Measurements from ENCODE around the gene PHLDB1.
"Not testable (repeated sequence)": the region's sequence is repeated elsewhere in the genome, so short reads cannot be mapped to it uniquely, and the experiment has no call there.

Gene PHLDB1

DNA sequence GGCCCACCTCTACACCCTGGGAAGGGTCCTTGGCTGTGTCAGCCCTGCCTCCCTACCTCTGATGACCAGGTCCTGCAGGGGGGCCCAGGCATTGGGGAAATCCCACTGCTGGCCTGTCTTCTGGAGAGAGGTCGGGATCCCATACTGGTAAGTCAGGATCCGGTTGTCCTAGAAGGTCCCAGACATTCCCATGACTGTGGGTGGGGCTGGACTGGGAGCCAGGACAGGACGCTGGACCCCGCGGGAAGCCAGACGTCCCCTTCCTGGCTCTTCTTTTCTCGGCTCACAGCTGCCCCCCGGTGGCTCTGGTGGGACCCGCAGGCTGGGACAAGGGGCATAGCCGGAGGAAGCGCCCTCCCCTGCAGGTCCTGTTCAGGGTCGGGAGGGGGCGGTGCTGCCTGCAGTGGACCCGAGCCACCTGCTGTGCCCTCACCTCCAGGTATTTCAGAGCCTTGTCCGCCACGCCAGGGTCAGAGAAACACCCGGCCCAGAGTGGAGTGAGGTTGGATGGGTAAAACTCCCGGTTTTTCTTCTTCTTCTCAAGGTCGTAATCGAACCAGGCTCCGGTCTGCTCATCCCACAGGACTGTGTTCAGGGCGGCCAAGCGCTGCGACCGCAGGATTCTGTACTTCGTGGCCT, 52.0 kb downstream of the PHLDB1 start:
- peak; percentile 85 for DNase-seq (ENCODE audit: low read depth)

DNA sequence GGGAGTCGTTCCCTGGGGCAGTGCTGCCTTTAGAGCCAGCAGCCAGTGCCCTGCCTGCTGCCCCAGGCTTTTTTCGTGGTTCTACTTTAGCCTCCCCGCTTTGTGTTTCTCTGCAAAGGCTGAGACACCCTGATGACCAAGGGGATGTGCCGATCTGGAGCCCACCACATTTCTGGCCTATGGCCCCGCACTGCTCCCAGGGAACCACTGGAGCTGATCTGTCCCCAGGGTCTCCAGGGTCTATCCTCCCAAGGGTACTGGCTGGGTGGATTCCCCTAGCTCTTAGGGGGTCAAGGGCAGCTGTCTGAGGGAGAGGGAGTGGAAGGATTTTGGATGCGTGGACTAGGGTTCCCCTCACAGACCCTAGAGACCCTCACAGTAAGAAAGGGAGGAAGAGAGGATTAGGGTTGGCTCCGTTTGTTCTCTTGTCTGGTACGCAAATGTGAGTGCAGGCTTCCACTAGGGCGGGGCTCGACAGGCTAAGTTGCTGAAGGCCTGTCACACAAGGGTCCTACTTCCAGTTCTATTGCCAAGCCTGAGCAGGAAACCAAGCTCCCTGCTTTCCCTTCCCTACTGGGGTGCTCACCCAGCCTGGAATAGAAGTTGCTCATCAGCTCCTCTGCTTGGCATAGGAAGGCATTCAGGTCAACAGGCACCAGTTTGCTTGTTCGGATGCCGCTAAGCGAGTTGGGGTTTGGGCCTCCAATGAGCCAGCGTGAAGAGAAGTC, 52.7 kb downstream of the PHLDB1 start:
- no peak for DNase-seq (ENCODE audit: low read depth)

DNA sequence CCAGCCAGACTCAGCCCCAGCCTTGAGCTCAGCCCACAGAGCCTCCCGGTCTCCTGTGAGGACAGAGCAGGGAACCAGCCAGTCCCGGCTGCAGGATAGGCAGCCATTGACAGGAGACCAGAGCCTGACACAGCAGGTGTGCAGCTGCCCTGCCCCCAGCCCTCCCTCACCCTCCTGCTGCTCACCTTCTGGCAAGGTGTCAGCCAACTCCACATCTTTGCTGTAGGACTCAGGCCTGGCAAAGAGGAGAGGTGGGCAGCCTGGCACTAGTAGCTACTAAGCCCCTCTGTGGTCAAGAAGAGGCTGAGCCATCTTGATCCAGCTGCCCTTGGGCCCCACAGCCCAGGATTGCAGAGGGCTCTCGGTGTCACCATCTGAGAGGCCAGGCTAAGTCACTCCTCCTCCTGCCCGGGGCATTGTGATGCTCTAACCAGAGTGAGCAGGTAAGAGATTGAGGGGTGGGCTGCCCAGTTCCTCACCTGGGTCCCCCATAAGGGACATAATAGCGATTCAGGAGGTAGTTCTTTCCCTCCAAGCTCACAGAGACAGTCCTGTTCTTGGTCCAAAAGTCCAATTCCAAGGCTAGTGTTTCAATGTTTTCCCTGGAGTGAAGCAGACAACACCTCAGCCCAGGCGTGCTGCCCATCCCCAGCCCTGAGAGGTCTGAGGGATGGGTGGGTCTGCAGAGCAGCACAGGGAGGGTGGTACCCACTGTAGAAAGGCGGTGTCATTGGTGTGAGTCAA, 53.4 kb downstream of the PHLDB1 start:
- DNase-seq (ENCODE audit: low read depth), result no peak

DNA sequence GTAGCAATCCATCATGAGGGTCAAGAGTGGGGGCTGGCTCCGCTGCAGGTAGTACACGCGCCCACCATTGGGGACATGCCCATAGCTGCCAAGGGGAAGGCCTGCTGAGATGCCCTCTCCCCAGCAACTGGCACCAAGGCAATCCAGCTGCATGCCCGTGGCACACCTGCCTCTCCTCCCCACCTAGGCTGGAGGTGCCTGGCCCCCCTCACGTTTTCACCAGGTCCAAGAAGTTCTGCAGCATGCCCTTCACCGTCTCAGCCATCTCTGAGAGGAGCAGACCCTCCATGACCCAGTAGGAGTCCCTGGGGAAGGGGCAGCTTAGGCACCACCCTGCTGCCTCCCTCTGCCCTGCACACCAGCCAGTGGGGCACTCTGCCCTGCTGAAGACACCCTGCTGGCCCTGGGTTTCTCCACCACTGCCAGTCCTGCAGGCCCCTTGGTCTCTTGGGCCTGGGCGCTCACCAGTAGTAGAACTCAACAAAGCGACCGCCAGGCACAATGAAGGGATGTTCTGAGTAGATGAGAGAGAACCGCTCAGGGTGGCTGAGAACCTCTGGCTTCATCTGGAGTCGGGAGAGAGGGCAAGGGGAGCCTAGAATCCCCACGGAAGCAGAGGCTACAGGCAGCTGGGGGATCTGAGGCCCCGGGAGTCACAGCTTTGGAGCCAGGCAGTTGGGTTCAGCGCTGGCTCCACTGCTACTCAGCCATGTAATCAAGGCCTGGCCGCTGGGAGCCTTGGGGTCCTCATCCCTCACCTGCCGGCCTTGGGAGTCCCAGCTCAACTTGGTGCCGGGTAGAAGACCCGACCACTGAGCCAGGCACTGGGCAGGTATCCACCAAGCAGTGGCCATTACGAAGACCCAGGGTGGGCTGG, 54.2 kb downstream of the PHLDB1 start:
- DNase-seq (ENCODE audit: low read depth), result no peak

DNA sequence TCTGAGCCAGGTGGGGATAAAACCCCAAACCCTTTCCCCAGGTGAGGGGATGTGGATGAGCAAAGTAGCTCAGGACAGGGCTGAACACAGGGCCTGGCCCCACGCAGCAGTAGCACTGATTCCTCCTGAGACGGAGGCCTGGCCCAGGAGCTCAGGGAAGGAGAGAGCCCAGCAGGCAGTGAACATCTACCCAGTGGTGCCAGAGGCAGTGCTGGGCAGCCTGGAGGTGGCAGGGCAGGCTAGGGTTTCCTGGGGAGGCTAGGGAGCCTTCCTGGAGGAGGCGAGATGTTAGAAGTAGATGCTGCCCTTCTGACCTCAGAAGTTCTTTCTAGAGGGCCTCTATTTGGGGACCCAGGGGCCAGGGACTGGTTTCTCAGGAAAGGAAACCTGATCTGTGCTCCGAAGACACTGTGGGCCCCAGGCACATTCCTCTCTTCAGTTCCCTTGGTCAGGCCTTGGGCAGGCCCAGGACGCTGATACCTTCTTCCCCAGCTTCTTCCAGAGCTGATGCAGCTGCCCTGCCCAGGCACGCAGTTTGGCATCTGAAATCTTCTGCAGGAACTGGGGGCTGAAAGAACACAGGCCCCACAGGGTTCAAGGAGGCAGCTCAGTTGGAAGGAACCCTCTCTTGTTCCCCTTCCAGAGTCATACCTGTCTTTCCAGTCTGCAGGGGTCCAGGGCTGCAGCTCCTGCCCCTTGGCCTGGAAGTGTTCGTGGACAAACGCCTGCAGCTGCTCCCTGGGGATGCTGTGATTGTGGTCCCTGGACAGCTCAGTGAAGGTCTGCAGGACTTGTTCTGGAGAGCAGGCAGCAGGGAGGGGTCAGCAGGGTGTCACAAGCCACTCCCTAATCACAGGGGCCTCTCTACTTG, 55.2 kb downstream of the PHLDB1 start:
- no peak for DNase-seq (ENCODE audit: low read depth)

DNA sequence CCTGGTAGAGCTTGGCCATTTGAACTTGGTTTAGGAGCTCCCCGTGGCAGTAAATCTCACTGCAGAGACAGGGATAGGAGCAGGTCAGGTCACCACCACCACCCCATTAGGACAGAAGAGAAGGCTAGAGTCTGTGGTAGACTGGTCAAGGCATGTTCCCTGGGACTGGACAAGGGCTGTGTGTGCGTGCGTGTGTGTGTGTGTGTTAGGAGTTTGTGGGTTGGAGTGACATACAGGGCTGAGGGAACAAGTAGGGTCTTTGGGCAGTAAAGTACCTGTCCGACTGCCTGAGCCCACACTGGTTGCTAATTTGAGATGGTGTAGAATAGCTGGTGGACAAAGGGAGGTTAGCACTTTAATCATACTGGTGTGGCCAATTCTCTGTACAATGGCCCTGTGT, 56.0 kb downstream of the PHLDB1 start:
- DNase-seq (ENCODE audit: low read depth), result no peak

DNA sequence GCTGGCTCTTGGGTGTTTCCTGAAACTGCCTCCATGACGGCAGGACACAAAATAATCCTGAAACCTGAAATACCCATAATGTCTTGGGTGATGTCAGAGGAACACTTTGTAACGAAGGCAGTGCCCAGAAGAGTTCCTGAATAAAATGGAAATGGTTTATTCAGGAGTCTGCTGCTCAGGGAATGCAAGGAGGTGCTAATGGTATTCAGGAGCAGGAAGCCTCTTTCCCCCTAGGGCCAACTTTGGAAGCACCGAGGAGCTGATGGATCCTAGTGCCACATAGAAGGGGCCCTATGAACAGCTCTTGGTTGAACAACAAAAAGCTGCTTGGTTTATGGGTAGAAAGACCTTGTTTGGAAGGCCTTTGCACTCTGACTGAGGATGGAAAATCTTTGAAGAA, 56.5 kb downstream of the PHLDB1 start:
- no peak for DNase-seq (ENCODE audit: low read depth)

DNA sequence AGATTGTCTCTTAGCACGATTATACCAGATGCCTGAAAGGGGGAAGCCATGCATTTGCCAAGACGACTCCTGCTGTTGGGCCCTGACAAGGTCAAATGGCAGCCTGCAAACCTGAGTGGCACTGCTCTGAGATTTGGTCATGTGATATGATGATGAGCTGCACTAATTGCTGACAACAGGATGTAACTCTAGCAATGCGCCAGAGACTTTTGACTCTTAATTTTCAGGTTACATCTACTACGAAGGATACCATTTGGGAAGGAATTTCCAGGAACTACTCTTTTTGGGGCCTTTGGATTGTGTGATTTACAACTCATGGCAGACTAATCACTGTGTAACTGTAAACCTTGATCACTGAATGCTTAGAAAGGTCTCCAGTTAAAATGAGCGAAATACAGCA, 59.0 kb downstream of the PHLDB1 start:
- DNase-seq (ENCODE audit: low read depth), result no peak

DNA sequence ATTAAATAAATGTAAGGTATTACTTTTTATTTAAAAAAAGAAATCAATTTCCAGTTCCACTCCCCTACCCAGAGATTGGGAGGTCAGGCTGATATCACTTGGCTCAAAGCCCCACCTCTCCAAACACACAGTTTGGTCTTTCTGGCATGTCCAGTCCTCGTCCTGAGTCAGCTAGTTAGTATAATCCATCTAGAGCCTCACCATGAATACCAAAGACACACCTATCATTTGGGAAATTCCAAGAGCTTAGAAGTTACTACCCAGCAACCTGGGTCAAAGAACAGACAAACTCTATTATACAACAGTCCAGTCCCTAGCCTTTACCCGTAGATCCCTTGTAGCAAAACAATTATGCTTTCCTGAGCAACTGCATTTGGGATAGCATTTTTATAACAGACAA, 62.6 kb downstream of the PHLDB1 start:
- DNase-seq (ENCODE audit: low read depth), result no peak

DNA sequence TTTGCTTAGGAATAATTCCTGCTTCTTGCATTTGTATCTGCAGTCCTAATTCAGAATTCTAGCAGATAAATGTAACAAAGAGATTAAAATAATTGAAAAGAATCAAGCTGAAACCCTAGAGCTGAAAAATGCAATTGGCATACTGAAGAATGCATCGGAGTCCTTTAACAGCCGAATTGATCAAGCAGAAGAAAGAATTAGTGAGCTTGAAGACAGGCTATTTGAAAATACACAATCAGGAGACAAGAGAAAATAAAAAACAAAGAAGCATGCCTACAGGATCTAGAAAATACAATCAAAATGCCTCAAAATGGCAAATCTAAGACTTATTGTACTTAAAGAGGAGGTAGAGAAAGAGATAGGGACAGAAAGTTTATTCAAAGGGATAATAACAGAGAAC, 63.8 kb downstream of the PHLDB1 start:
- no peak for DNase-seq (ENCODE audit: low read depth)

DNA sequence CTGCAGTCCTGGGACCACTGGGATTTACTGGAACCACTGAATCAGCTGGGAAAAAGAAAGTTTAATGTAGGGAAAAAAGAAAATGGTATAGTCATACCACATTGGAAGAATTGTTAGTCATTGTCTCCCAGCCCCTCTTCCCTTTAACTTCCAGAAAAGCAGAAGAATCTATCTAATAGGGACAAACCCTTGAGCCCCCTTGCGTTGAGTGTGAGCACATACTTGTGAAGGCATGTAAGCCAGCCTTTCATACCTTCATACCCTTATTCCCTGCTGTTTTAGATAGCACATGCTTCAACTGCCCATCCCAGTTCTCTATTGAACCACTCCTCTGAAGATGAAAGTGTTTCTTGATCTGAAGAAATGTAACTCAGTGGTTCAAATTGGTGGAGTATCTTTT, 65.4 kb downstream of the PHLDB1 start:
- DNase-seq (ENCODE audit: low read depth), result no peak

DNA sequence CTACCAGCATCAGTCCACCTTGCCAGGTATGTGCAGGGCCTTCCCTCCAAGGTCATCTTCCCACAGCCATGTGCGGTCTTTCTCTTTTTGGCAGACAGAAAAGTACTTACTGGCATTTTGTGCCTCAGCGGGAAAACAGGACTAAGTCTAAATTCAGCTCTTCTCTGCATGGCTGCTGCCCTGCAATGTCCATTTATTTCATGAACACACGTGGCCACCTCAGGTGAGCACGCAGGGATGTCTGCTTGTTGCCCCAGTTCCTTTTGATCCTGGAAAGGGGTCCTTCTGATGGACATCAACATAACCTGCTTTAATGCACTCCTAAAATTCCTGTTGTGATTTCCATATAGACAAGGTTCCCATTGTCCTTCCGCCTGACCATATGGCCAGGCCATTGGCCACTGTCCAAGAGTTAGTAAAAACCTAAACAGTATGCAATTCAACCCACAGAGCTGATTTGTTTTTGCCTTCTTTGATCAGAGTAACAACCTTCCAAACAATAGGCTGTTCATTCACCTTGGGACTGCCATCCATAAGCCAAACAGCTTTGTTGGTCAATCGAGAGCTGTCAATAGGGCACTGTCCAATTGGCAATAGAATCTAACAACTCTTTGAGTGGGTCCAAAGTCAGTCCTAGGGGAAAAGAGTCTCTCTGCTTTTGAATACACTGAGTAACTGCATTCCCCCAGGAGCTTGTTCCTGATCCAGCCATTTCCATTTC, 66.1 kb downstream of the PHLDB1 start:
- DNase-seq (ENCODE audit: low read depth), result no peak

DNA sequence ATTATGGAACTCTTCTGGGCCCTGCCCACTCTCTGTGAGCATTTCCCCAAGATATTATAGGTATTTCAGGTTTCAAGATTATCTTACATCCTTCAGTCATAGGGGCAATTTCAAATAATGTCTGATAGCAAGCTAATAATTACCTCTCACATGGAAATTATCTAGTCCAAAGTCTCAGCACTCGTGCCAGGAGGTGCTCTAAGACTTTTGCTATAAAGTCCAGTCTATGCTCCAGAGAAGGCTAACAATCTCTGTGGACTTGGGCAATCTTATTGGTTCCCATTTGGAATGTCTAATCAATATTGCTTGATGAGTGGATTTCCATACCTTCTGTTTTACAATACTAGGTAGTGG, 66.6 kb downstream of the PHLDB1 start:
- no peak for DNase-seq (ENCODE audit: low read depth)

DNA sequence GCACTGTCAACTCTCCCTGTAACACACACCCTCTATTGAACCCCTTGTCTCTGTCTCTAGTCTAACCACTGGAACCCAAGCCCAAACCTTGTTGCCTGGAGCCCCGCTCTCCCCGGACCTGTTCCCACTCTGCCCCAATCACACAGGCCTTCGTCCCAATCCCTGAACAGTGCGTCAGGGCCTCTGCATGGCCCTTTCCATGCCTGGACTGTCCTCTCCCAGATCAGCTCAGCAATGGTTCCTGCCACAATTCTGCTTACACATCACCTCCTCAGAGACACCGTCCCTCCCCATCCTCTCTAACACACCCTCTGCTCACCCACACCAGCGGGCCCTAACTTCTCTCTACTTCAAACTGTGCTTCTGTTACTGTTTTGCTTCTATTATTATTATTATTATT, 70.6 kb downstream of the PHLDB1 start:
- no peak for DNase-seq (ENCODE audit: low read depth)

DNA sequence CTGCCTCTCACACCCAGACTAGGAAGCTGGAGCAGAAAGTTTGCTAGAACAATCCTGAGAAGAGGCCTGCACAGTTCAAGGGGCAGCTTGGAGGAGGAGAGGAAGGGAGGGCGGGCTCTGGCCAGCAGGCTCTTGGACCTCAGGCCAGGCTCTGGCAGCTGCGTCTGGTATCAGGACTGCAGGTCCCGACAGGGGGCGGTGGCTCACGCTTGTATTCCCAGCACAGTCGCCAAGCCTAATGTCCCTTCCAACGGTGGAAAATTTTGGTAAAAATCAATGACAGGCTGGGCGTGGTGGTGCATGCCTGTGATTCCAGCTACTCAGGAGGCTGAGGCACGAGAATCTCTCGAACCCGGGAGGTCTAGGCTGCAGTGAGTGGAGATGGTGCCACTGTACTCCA, 71.5 kb downstream of the PHLDB1 start:
- DNase-seq (ENCODE audit: low read depth), result not testable (repeated sequence)

DNA sequence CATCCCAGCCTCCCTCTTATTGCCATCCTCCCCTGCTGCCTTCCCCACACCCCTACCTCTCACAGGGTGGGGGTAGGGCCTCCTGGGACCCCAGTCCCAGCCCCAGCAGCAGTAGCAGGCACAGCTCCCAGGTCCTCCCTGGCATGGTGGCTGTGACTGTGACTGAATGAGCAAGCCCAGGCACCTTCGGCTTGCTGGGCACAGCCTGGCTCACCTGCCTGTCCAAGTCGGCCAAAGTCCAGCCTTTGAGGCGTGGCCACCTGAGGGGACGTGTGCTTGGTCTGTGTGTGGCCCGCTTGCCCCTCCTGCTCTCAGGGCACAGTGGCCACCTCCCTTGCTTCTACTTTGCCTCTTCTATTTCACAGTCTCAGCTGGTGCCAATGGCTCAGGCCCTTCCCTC, 72.1 kb downstream of the PHLDB1 start, which contains the start of gene TREH:
TSS of gene TREH (minus strand) at position 168 of the 400 bp plus-strand sequence. CDS start at position 145, 23 bp downstream.
- DNase-seq (ENCODE audit: low read depth), result no peak

DNA sequence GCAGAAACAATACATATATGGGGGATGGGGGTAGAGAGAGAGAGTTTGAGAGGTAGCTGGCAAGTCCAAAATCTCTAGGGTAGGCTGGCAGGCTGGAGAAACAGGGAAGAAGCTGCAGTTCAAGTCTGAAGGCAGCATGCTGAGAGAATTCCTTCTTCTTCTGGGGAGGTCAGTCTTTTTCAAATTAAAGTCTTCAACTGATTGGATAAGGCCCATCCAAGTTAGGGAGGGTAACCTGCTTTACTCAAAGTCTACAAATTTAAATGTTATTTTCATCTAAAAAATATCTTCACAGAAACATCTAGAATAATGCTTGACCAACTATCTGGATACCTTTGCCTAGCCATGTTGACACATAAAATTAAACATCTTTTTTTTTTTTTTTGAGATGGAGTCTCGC, 75.0 kb downstream of the PHLDB1 start:
- DNase-seq (ENCODE audit: low read depth), result no peak

DNA sequence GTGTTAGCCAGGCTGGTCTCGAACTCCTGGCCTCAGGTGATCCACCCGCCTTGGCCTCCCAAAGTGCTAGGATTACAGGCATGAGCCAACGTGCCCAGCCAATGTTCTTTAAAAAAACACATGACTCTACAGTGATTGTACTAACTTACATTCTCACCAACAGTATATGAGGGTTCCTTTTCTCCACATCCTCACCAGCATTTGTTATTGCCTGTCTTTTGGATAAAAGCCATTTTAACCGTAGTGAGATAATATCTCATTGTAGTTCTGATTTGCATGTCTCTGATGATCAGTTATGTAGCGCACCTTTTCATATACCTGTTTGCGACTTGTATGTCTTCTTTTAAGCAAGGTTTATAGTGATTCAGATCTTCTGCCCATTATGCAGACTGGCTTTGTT, 75.5 kb downstream of the PHLDB1 start:
- not testable (repeated sequence) for DNase-seq (ENCODE audit: low read depth)

DNA sequence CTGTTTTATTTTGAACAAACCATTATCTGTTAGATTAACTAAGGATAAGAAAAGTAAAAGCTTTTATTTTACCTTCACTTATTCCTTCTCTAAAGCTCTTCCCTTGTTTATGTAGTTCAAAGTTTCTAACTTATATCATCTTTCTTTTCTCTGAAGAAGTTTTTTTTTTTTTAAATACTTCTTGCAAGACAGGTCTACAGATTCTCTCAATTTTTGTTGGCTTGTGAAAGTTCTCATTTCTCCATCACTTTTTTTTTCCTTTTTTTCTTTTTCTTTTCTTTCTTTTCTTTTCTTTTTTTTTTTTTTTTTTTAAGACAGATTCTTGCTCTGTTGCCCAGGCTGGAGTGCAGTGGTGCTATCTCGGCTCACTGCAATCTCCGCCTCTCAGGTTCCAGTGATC, 76.8 kb downstream of the PHLDB1 start:
- no peak for DNase-seq (ENCODE audit: low read depth)

DNA sequence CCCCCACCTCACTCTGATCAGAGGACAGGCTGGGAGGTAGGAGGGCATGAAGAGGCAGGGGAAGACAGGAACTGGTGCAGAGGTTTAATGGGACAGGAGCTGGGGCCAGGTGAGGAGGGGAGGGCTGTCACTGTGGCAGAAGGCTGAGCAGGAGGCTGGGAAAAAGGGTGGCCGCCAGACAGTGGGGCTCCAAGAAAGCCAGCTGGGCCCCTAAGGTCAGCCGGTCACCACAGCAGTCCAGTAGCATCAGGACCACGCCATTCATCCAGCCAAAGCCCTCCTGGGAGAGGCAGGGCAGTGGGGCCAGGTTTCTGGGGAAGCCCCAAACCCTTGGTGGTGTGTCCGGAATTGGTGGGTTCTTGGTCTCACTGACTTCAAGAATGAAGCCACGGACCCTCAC, 80.5 kb downstream of the PHLDB1 start:
- DNase-seq (ENCODE audit: low read depth), result no peak

DNA sequence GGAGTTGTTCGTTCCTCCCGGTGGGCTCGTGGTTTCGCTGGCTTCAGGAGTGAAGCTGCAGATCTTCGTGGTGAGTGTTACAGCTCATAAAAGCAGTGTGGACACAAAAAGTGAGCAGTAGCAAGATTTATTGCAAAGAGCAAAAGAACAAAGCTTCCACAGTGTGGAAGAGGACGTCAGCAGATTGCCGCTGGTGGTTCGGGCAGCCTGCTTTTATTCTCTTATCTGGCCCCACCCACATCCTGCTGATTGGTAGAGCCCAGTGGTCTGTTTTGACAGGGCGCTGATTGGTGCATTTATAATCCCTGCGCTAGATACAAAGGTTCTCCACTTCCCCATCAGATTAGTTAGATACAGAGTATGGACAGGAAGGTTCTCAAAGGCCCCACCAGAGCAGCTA, 80.9 kb downstream of the PHLDB1 start:
- DNase-seq (ENCODE audit: low read depth), result not testable (repeated sequence)

Data from stimulated activated CD8-positive, alpha-beta memory T cell treated with anti-CD3 and anti-CD28 coated beads, Interleukin-7, amount 100 ng/mL, for 24 hours (primary cell).